OCI-LY7 (cell line): ENCODE data around the gene MED15.

ENCODE experiments used
- EZH2phosphoT487 ChIP-seq: fragments of 200-600 bp; sonication (generic); IDR thresholded peaks from 2 replicates; pipeline ENCODE4 v1.6.1; 2018; ENCODE audit warnings: low read depth, borderline replicate concordance, mild to moderate bottlenecking, mixed run types, antibody characterized with exemption, low read length, moderate library complexity, mixed read lengths
- TF ChIP-seq, protein P1 (sequence below): fragments of 200-600 bp; sonication (generic); conservative IDR thresholded peaks from 2 replicates; pipeline ENCODE4 v1.5.1; 2014; ENCODE audit warnings: mild to moderate bottlenecking, antibody characterized with exemption, low read length, moderate library complexity, mixed read lengths

DNA sequence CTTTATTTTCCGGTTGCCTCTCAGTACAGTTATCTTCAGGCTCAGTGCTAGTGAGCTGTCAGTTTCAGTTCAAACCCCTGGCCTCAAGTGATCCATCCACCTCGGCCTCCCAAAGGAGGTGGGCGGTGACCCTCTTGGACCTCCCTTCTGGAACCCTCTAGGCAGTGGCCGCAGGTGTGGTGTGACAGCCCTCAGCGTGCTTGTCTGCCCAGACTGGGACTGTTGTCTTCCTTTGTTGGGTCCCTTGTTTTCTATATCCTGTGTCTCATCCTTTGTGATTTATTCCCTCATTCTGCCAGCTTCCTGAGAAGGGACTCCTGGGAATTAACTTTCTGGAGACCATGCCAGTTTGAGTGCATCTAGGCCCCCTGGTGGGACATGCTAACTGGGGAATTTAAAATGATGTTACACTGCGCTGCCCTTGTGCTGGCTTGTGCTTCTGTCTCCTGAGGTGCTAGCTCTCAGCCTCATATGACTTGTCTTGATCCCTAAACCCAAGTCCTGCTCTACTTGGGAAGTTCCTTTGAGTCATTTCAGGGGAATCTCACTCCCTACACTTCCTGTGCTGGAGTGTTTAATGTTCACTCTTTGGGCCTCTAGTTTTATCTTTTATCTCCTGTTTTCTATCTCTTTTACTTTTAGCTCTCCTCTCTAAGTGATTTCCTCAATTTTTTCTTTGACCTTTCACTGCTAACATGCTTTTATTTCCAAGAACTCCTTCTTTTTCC, 19.4 kb downstream of the MED15 start:
- TF ChIP-seq, protein P1, sequence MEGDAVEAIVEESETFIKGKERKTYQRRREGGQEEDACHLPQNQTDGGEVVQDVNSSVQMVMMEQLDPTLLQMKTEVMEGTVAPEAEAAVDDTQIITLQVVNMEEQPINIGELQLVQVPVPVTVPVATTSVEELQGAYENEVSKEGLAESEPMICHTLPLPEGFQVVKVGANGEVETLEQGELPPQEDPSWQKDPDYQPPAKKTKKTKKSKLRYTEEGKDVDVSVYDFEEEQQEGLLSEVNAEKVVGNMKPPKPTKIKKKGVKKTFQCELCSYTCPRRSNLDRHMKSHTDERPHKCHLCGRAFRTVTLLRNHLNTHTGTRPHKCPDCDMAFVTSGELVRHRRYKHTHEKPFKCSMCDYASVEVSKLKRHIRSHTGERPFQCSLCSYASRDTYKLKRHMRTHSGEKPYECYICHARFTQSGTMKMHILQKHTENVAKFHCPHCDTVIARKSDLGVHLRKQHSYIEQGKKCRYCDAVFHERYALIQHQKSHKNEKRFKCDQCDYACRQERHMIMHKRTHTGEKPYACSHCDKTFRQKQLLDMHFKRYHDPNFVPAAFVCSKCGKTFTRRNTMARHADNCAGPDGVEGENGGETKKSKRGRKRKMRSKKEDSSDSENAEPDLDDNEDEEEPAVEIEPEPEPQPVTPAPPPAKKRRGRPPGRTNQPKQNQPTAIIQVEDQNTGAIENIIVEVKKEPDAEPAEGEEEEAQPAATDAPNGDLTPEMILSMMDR: no peak
- no peak for TF ChIP-seq EZH2phosphoT487
